RWPE2 (cell line): Measurements from ENCODE around the gene GCSAM.

Experiments
- ATAC-seq: fragments of 200-7000 bp; cut with Tn5 transposase; 3 replicates; pipeline ENCODE4 v1.9.1; 2021; ENCODE audit warnings: low read depth
- DNase-seq: peaks from one replicate; pipeline ENCODE4 v3.0.0-alpha.2; 2020; ENCODE audit warnings: low spot score
- H3K27ac ChIP-seq: fragments of 450-650 bp; 2 replicates; pipeline ENCODE4 v1.5.1; 2017; ENCODE audit warnings: mild to moderate bottlenecking; ENCODE audit not compliant: poor library complexity, severe bottlenecking
- H3K27me3 ChIP-seq: fragments of 250-450 bp; sonication (Bioruptor Pico); 2 replicates; pipeline ENCODE4 v1.5.1; 2021; ENCODE audit warnings: mild to moderate bottlenecking, moderate library complexity; ENCODE audit not compliant: insufficient read depth, poor library complexity, severe bottlenecking
- H3K36me3 ChIP-seq: fragments of 250-450 bp; sonication (Bioruptor Pico); 2 replicates; pipeline ENCODE4 v1.5.1; 2020; ENCODE audit warnings: low read depth, mild to moderate bottlenecking, moderate library complexity
- H3K4me1 ChIP-seq: fragments of 250-450 bp; sonication (Bioruptor Pico); 2 replicates; pipeline ENCODE4 v1.5.1; 2021; ENCODE audit warnings: mild to moderate bottlenecking, moderate library complexity; ENCODE audit not compliant: insufficient read depth, poor library complexity, severe bottlenecking
- H3K4me3 ChIP-seq: fragments of 250-450 bp; sonication (Bioruptor Pico); 2 replicates; pipeline ENCODE4 v1.5.1; 2021; ENCODE audit warnings: mild to moderate bottlenecking, moderate library complexity; ENCODE audit not compliant: severe bottlenecking
- H3K9me3 ChIP-seq: fragments of 250-450 bp; sonication (Bioruptor Pico); 2 replicates; pipeline ENCODE4 v1.5.1; 2021; ENCODE audit warnings: mild to moderate bottlenecking, moderate library complexity; ENCODE audit not compliant: severe bottlenecking
- CTCF ChIP-seq: fragments of 450-650 bp; IDR thresholded peaks from one replicate; pipeline ENCODE4 v1.5.1; 2017; ENCODE audit warnings: mild to moderate bottlenecking, moderate library complexity; ENCODE audit not compliant: poor library complexity, severe bottlenecking

GCSAM gene

GRCh38 chr3:112089956-112090886, 42.8 kb downstream of the GCSAM start:
- no peaks in the 10 kb centered on the region for H3K9me3 ChIP-seq
- ATAC-seq (no peak), DNase-seq (no peak)
- no peaks in the 10 kb centered on the region for H3K27me3 ChIP-seq
- no peak for TF ChIP-seq CTCF
- no peak overlapping the region for H3K27ac ChIP-seq
- H3K36me3 ChIP-seq: peaks cover 13% of the 10 kb centered on the region
- H3K4me1 ChIP-seq: peaks cover 17% of the 10 kb centered on the region
- H3K4me3 ChIP-seq: no peak overlapping the region

DNA sequence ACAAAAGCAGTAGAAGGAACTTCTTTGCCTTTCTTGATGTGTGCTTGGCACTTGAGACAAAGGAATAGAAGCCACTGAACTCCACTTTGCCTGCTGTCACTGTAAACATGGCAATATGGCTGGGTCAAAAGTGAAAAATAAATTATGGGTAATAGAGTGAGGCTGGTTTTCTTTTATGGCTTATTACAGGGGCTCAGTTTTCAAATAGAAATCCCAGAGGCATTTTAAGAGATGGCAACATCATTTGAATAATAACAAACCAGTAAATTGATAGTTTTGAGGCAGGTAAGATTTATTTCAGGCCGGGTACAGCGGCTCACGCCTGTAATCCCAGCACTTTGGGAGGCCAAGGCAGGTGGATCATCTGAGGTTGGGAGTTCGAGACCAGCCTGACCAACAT, 44.1 kb downstream of the GCSAM start:
- no peaks in the 10 kb centered on the region for H3K9me3 ChIP-seq
- peaks cover 7% of the 10 kb centered on the region; the same call in 1 of the 2 replicates for H3K36me3 ChIP-seq
- peaks cover 17% of the 10 kb centered on the region for H3K4me1 ChIP-seq
- no peak overlapping the region for H3K4me3 ChIP-seq
- DNase-seq (no peak), ATAC-seq (no peak)
- no peak for TF ChIP-seq CTCF
- no peaks in the 10 kb centered on the region for H3K27me3 ChIP-seq
- no peak overlapping the region for H3K27ac ChIP-seq

GRCh38 chr3:112087746-112088145, 45.3 kb downstream of the GCSAM start:
- H3K4me3 ChIP-seq: peak overlapping the region; percentile 57
- H3K27ac ChIP-seq: peak overlapping the region; percentile 62

DNA sequence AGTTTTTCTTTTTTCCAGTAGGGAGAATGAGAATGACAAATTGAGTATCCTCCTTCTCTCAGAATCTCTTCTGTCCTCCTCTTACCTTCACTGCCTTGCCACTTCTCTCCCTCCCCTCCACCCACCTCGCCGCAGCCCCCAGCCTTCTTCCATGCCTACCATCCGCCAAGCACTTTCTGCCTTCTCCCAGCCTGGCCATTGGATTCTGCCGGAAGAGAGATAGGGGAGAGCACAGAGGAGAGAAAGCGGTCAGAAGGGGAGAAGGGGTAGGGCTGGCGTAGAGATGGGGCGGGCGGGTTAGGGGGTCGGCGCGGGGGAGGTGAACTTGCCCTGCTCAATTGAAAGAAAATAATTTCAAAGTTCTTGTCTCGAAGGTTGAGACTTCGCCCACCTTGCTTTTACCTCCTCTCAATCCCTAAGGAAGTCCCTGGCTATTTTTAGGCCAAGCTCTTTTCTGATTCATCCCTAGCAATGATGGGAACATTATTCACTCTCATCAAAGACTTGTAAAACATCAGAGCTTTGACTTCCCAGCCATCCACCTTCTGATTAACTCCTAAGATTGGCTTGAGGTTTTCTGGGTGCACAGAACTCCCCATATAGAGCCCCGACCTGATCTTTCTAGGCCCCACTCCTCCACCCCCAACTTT, 46.0 kb downstream of the GCSAM start:
- H3K4me1 ChIP-seq: peaks cover 17% of the 10 kb centered on the region
- DNase-seq (no peak), ATAC-seq (peak; percentile 50)
- H3K27me3 ChIP-seq: no peaks in the 10 kb centered on the region
- H3K9me3 ChIP-seq: no peaks in the 10 kb centered on the region
- no peaks in the 10 kb centered on the region for H3K36me3 ChIP-seq
- peak overlapping the region; percentile 57 for H3K4me3 ChIP-seq
- peak overlapping the region; percentile 62 for H3K27ac ChIP-seq
- no peak for TF ChIP-seq CTCF

More at GRCh38 chr3:112087746-112088145, 45.3 kb downstream of the GCSAM start:
- DNase-seq (no peak), ATAC-seq (no peak)
- Histone ChIP-seq H3K4me1 (peaks cover 17% of the 10 kb centered on the region), H3K36me3 (no peaks in the 10 kb centered on the region), H3K9me3 (no peaks in the 10 kb centered on the region), H3K27me3 (no peaks in the 10 kb centered on the region)
- no peak for TF ChIP-seq CTCF
